HepG2 (cell line): Measurements from ENCODE around the gene CAMKK1. TPM values are rescaled to one million over a fixed set of nuclear protein-coding genes. Genes with fewer than 3 reads are reported as not detected.

Experiments used
- CEBPG ChIP-seq: IDR thresholded peaks from 2 replicates; pipeline ENCODE4 v1.6.1; 2016
- CHD4 ChIP-seq: fragments of 200-600 bp; sonication (generic); IDR thresholded peaks from 2 replicates; pipeline ENCODE4 v1.7.0; 2017; ENCODE audit warnings: mild to moderate bottlenecking, low read length, borderline replicate concordance
- FOXM1 ChIP-seq: sonication (generic); formaldehyde crosslinking; IDR thresholded peaks from 2 replicates; pipeline ENCODE4 v1.5.0; 2020; ENCODE audit warnings: missing genetic modification reagents
- NFIC ChIP-seq: IDR thresholded peaks from 2 replicates; pipeline ENCODE4 v1.6.1; 2012; ENCODE audit warnings: mild to moderate bottlenecking, low read length, inconsistent platforms
- NPAS2 ChIP-seq: sonication (generic); formaldehyde crosslinking; IDR thresholded peaks from 2 replicates; pipeline ENCODE4 v1.8.0; 2022; ENCODE audit warnings: mild to moderate bottlenecking, missing genetic modification reagents, borderline replicate concordance
- ZNF337 ChIP-seq: sonication (generic); formaldehyde crosslinking; IDR thresholded peaks from 2 replicates; pipeline ENCODE4 v1.5.1; 2020; ENCODE audit warnings: missing genetic modification reagents, low read depth, mild to moderate bottlenecking, borderline replicate concordance
- ZNF616 ChIP-seq: sonication (generic); formaldehyde crosslinking; IDR thresholded peaks from 2 replicates; pipeline ENCODE4 v1.5.0; 2020; ENCODE audit warnings: low read depth, mild to moderate bottlenecking, missing genetic modification reagents
- ZNF790 ChIP-seq: sonication (generic); formaldehyde crosslinking; IDR thresholded peaks from 2 replicates; pipeline ENCODE4 v1.8.0; 2022; ENCODE audit warnings: missing genetic modification reagents, mild to moderate bottlenecking, borderline replicate concordance
- polyA plus RNA-seq, 8 experiments: library from polyadenylated mRNA; depleted of rRNA in 3 of 8; stranded (reverse) in 7 of 8; unstranded in 1 of 8; fragments of >200 nt; fragmentation: Illumina TruSeq in 4 of 8; extraction: Trizol in 4 of 8; gene quantifications; 2 replicates each; pipeline versions ENCODE4 v1.2.1 to v1.2.3, GENCODE V29; 2011 to 2016; ENCODE audit warnings: low read depth in 4 of 8, missing spikeins in 1 of 8, mixed read lengths in 1 of 8; ENCODE audit not compliant: insufficient read depth in 1 of 8
- total RNA-seq, 5 experiments: library from RNA; depleted of rRNA; stranded (reverse); fragments of >200 nt; fragmentation: Illumina TruSeq; extraction: Trizol; gene quantifications; 2 replicates each; pipeline ENCODE4 v1.2.3, GENCODE V29; 2016; ENCODE audit warnings: low read depth in 1 of 5
- TF ChIP-seq, protein P1 (sequence below): sonication (generic); formaldehyde crosslinking; IDR thresholded peaks from 2 replicates; pipeline ENCODE4 v1.5.1; 2020; ENCODE audit warnings: mild to moderate bottlenecking, missing genetic modification reagents, moderate library complexity
- TF ChIP-seq, protein P2 (sequence below): sonication (generic); formaldehyde crosslinking; IDR thresholded peaks from 2 replicates; pipeline ENCODE4 v1.8.1; 2023; ENCODE audit warnings: mild to moderate bottlenecking, missing genetic modification reagents
- TF ChIP-seq, protein P3 (sequence below): sonication (generic); formaldehyde crosslinking; IDR thresholded peaks from 2 replicates; pipeline ENCODE4 v1.4.0; 2020; ENCODE audit warnings: mild to moderate bottlenecking, missing genetic modification reagents

The CAMKK1 gene
- total and polyA plus RNA-seq, 2 of the 13 experiments (the other 11 are each of a cell fraction or from before 2014, with no cell fraction given) = 1.5 to 1.6 TPM

DNA sequence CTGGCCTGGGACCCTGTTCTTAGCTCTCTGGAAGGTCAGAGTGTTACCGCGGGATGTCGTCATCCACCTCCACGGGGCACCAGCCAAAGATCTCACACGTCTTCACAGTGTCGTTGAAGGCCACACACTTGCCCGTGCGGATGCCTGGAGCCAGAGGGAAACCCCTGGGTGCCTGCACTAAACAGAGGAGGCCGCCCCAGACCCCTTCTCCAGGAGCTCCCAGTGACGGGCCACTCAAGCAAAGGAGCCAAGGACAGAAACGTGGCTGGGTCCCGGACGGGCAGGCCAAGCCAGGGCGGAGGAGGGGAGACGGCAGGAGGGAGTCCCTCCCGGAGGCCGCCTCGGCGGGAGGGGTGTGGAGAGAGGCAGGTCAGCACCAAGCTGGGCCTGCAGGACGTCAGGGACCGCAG is 11.0 kb upstream of the CAMKK1 start (continued):
- TF ChIP-seq NFIC (no peak), FOXM1 (no peak), ZNF790 (CRISPR knock-in tag) (no peak), NPAS2 (no peak), CEBPG (CRISPR knock-in tag) (0 out of 2 replicates have a peak, but pooled peaks have one; percentile 8), ZNF616 (no peak), ZNF337 (CRISPR knock-in tag) (no peak), CHD4 (no peak)
- TF ChIP-seq, protein P1, sequence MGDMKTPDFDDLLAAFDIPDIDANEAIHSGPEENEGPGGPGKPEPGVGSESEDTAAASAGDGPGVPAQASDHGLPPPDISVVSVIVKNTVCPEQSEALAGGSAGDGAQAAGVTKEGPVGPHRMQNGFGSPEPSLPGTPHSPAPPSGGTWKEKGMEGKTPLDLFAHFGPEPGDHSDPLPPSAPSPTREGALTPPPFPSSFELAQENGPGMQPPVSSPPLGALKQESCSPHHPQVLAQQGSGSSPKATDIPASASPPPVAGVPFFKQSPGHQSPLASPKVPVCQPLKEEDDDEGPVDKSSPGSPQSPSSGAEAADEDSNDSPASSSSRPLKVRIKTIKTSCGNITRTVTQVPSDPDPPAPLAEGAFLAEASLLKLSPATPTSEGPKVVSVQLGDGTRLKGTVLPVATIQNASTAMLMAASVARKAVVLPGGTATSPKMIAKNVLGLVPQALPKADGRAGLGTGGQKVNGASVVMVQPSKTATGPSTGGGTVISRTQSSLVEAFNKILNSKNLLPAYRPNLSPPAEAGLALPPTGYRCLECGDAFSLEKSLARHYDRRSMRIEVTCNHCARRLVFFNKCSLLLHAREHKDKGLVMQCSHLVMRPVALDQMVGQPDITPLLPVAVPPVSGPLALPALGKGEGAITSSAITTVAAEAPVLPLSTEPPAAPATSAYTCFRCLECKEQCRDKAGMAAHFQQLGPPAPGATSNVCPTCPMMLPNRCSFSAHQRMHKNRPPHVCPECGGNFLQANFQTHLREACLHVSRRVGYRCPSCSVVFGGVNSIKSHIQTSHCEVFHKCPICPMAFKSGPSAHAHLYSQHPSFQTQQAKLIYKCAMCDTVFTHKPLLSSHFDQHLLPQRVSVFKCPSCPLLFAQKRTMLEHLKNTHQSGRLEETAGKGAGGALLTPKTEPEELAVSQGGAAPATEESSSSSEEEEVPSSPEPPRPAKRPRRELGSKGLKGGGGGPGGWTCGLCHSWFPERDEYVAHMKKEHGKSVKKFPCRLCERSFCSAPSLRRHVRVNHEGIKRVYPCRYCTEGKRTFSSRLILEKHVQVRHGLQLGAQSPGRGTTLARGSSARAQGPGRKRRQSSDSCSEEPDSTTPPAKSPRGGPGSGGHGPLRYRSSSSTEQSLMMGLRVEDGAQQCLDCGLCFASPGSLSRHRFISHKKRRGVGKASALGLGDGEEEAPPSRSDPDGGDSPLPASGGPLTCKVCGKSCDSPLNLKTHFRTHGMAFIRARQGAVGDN (CRISPR knock-in tag) = peak; percentile 50; the same call in 1 of the 2 replicates
- TF ChIP-seq, protein P2, sequence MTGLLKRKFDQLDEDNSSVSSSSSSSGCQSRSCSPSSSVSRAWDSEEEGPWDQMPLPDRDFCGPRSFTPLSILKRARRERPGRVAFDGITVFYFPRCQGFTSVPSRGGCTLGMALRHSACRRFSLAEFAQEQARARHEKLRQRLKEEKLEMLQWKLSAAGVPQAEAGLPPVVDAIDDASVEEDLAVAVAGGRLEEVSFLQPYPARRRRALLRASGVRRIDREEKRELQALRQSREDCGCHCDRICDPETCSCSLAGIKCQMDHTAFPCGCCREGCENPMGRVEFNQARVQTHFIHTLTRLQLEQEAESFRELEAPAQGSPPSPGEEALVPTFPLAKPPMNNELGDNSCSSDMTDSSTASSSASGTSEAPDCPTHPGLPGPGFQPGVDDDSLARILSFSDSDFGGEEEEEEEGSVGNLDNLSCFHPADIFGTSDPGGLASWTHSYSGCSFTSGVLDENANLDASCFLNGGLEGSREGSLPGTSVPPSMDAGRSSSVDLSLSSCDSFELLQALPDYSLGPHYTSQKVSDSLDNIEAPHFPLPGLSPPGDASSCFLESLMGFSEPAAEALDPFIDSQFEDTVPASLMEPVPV (CRISPR knock-in tag) = no peak
- TF ChIP-seq, protein P3, sequence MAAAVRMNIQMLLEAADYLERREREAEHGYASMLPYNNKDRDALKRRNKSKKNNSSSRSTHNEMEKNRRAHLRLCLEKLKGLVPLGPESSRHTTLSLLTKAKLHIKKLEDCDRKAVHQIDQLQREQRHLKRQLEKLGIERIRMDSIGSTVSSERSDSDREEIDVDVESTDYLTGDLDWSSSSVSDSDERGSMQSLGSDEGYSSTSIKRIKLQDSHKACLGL (CRISPR knock-in tag) = no peak
